Nephron progenitor cell (in vitro differentiated cells): Measurements from ENCODE around the gene SNRPA.
A peak's percentile ranks its signal among the peaks of the same experiment; 100 is the strongest.

Source experiments
- DNase-seq: peaks from one replicate; pipeline ENCODE4 v3.0.0; 2021
- H3K27ac Mint-ChIP-seq: 2 replicates; pipeline ENCODE4 v1.8.0; 2021; ENCODE audit warnings: mild to moderate bottlenecking, moderate library complexity, mixed read lengths
- H3K27me3 Mint-ChIP-seq: 2 replicates; pipeline ENCODE4 v1.8.0; 2021; ENCODE audit warnings: mild to moderate bottlenecking, low read depth, mixed read lengths; ENCODE audit not compliant: poor library complexity
- H3K36me3 Mint-ChIP-seq: 2 replicates; pipeline ENCODE4 v1.8.0; 2021; ENCODE audit warnings: low read depth, mixed read lengths
- H3K4me1 Mint-ChIP-seq: 2 replicates; pipeline ENCODE4 v1.8.0; 2021; ENCODE audit warnings: mixed read lengths
- H3K4me3 Mint-ChIP-seq: 2 replicates; pipeline ENCODE4 v1.8.0; 2021; ENCODE audit warnings: mild to moderate bottlenecking, moderate library complexity, mixed read lengths
- H3K9me3 Mint-ChIP-seq: 2 replicates; pipeline ENCODE4 v1.8.0; 2021; ENCODE audit warnings: mild to moderate bottlenecking, moderate library complexity, mixed read lengths
- TF ChIP-seq, protein P1 (sequence below): fragments of 200-600 bp; sonication (generic); IDR thresholded peaks from 2 replicates; pipeline ENCODE4 v1.5.0; 2021; ENCODE audit warnings: antibody characterized with exemption

SNRPA gene

DNA sequence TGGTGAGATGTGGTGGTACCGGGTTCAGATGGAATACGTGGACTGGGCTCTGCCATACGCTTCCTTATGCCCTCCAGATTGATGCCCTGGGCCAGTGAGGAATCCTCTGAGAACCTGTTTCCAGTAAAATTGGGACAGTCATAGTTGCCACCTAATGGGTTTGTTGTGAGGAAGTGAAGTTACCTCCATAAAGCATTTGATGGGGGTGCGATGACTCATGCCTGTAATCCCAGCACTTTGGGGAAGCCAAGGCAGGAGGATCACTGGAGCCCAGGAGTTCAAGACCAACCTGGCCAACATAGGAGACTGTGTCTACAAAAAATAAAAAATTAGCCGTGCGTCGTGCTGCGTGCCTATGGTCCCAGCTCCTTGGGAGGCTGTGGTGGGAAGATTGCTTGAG is 4.8 kb downstream of the SNRPA start:
- H3K9me3 Mint-ChIP-seq: no peaks in the 10 kb centered on the region
- peak overlapping the region; percentile 87 for H3K27ac Mint-ChIP-seq
- H3K36me3 Mint-ChIP-seq: peaks cover 66% of the 10 kb centered on the region
- TF ChIP-seq, protein P1, sequence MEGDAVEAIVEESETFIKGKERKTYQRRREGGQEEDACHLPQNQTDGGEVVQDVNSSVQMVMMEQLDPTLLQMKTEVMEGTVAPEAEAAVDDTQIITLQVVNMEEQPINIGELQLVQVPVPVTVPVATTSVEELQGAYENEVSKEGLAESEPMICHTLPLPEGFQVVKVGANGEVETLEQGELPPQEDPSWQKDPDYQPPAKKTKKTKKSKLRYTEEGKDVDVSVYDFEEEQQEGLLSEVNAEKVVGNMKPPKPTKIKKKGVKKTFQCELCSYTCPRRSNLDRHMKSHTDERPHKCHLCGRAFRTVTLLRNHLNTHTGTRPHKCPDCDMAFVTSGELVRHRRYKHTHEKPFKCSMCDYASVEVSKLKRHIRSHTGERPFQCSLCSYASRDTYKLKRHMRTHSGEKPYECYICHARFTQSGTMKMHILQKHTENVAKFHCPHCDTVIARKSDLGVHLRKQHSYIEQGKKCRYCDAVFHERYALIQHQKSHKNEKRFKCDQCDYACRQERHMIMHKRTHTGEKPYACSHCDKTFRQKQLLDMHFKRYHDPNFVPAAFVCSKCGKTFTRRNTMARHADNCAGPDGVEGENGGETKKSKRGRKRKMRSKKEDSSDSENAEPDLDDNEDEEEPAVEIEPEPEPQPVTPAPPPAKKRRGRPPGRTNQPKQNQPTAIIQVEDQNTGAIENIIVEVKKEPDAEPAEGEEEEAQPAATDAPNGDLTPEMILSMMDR: no peak
- peaks cover 49% of the 10 kb centered on the region for H3K4me1 Mint-ChIP-seq
- H3K4me3 Mint-ChIP-seq: peak overlapping the region; percentile 40
- no peaks in the 10 kb centered on the region for H3K27me3 Mint-ChIP-seq
- DNase-seq: no peak

DNA sequence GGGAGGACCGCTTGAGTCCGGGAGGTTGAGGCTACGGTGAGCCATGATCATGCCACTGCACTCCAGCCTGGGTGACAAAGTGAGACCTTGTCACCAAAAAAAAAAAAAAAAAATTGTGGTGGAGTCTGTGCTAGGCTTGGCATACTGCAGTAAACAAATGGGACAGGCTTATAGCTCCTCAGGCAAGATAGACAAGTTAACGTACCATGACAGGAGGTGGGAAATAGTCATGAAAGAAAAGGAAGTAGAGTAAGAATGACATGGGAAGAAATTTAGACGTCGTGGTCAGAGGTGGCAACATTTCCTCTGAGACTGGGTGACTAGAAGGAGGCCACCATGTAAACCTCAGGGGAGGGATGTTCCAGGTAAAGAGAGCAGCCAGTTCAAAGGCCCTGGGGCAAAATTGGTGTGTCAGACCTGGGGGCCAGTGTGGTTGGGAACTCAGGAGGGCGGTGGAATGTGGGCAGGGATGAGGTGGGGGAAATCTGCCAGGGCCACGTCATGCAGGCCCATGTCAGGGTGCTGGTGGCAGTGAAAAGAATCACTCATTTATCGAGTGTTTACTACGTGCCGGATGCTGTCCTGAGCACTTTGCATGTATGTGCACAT is 5.6 kb downstream of the SNRPA start:
- H3K36me3 Mint-ChIP-seq: peaks cover 72% of the 10 kb centered on the region
- TF ChIP-seq, protein P1: no peak
- peak overlapping the region; percentile 82 for H3K27ac Mint-ChIP-seq
- H3K4me3 Mint-ChIP-seq: peak overlapping the region; percentile 29
- H3K4me1 Mint-ChIP-seq: peaks cover 43% of the 10 kb centered on the region
- DNase-seq: no peak
- no peaks in the 10 kb centered on the region for H3K9me3 Mint-ChIP-seq
- no peaks in the 10 kb centered on the region for H3K27me3 Mint-ChIP-seq

DNA sequence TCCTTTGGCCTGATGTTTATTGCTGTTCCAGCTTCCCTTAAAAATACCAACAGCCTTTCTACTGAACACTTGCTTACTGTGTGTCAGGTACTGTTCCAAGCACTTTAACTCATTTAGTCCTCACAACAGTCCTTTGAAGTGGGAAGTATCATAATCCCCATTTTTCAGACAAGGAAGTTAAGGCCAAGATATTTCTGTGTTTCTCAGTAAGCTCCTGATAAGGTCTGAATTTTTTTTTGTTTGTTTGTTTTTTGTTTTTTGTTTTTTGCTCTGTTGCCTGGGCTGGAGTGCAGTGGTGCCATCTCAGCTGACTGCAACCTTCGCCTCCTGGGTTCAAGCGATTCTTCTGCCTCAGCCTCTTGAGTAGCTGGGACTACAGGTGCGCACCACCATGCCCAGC is 7.5 kb downstream of the SNRPA start:
- TF ChIP-seq, protein P1: no peak
- DNase-seq: no peak
- peaks cover 28% of the 10 kb centered on the region for H3K4me1 Mint-ChIP-seq
- no peak overlapping the region for H3K27ac Mint-ChIP-seq
- no peaks in the 10 kb centered on the region for H3K9me3 Mint-ChIP-seq
- no peak overlapping the region for H3K4me3 Mint-ChIP-seq
- no peaks in the 10 kb centered on the region for H3K27me3 Mint-ChIP-seq
- H3K36me3 Mint-ChIP-seq: peaks cover 76% of the 10 kb centered on the region

DNA sequence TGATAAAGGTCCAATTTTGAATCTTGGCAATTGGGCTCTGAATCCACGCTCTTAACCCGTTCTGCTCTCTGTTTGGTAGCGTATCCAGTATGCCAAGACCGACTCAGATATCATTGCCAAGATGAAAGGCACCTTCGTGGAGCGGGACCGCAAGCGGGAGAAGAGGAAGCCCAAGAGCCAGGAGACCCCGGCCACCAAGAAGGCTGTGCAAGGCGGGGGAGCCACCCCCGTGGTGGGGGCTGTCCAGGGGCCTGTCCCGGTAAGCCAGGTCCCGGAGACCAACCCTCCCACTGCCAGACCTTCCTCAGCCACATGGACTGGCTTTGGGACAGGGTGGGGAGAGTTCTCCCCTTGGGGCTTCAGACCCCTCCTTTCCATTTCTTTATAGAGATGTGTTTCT is 8.3 kb downstream of the SNRPA start:
- Mint-ChIP-seq H3K4me1 (peaks cover 21% of the 10 kb centered on the region), H3K36me3 (peaks cover 81% of the 10 kb centered on the region), H3K4me3 (no peak overlapping the region), H3K27ac (no peak overlapping the region), H3K9me3 (no peaks in the 10 kb centered on the region), H3K27me3 (no peaks in the 10 kb centered on the region)
- no peak for DNase-seq
- TF ChIP-seq, protein P1: no peak

- TF ChIP-seq, protein P1: no peak
- Mint-ChIP-seq H3K36me3 (peaks cover 73% of the 10 kb centered on the region), H3K9me3 (no peaks in the 10 kb centered on the region), H3K4me1 (no peaks in the 10 kb centered on the region), H3K27me3 (no peaks in the 10 kb centered on the region), H3K4me3 (no peak overlapping the region), H3K27ac (peak overlapping the region; percentile 80)
- no peak for DNase-seq
Measured at GRCh38 chr19:40762754-40763470, 11.9 kb downstream of the SNRPA start.

- Mint-ChIP-seq H3K4me1 (no peaks in the 10 kb centered on the region), H3K27ac (no peak overlapping the region), H3K4me3 (no peak overlapping the region), H3K36me3 (peaks cover 68% of the 10 kb centered on the region), H3K9me3 (no peaks in the 10 kb centered on the region), H3K27me3 (no peaks in the 10 kb centered on the region)
- DNase-seq: no peak
- TF ChIP-seq, protein P1: no peak
Measured at GRCh38 chr19:40763526-40763925, 12.5 kb downstream of the SNRPA start.
